GM19328 (cell line): ENCODE results near the gene ZNF726.
"Not testable (repeated sequence)": the region's sequence is repeated elsewhere in the genome, so short reads cannot be mapped to it uniquely, and the experiment has no call there.

Experiments used
- ATAC-seq: cut with Tn5 transposase; IDR thresholded peaks from one replicate; pipeline ENCODE4 v1.9.1; 2021; ENCODE audit warnings: mild to moderate bottlenecking, moderate library complexity; ENCODE audit not compliant: unreplicated experiment

ZNF726 gene

DNA sequence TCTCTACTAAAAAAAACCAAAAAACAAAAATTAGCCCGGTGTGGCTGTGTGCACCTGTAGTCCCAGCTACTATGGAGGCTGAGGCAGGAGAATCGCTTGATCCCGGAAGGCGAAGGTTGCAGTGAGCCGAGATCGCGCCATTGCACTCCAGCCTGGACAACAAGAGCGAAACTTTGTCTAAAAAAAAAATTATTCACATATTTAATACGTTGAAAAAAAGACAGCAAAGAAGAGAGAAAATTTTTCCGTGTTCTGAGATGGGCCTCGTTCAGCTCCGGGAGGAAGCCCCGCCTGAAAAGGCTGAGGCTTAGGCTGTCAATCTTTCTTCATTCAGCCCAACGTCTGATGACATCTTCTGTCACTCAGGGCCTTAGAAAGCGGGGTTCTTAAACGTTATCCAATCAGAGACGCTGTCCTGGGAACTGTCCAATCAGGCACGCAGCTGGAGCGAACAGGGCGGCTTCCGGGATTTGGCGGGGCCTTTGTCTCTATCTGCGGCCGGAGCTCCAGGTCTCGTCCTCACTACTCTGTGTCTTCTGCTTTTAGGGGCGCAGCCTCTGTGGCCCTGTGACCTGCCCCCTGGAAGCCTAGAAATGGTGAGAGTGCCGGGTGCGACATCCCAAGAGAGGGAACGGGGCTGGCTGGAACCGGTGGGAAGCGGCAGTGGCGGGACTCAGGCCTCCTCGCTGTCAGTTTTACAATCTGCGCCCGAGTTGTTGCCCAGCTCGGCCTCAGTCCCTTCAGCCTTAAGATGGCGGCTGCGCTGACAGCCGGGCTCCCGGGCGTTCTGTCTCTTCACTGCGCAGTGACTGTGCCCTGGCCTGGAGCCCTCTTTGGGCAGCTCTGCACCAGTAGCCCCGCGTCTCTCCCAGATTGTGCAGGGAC is at the start of gene ZNF726:
Gene ZNF726 (plus strand): TSS at position 485 of the 885 bp plus-strand sequence. CDS start 109 bp downstream, at position 594.
- ATAC-seq: peak; percentile 93

DNA sequence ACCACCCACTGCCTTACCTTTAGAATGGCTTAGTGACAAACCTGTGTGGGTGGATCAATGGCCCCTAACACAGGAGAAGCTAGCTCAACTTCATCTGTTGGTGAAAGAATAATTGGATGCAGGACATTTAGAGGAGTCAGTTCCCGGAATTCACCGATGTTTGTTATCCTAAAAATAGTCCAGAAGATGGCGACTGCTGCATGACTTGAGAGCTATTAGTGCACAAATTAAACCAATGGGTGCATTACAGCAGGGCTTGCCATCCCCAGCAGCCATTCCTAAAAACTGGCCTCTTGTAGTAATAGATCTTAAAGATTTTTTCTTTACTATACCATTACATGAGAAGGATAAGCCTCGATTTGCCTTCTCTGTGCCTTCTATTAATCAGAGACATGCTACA is 46.8 kb upstream of the ZNF726 start:
- ATAC-seq: no peak

DNA sequence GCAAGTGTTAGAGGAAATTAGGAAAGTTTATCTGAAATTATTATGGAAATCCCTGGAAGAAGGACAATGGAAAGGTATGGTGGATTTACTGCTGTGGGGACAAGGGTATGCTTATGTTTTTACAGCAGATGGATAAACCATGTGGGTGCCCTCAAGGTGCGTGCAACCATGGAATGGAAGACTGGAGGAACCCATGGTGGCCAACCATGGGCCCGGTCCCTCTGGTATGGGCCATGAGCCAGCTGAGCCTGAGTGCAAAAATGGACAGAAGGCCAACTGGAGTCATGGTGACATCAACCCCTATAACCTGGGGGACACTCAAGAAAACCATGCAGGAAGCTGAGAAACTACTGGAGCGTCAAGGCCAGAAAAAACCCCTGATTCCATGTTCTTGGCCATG is 46.1 kb upstream of the ZNF726 start:
- ATAC-seq: no peak

DNA sequence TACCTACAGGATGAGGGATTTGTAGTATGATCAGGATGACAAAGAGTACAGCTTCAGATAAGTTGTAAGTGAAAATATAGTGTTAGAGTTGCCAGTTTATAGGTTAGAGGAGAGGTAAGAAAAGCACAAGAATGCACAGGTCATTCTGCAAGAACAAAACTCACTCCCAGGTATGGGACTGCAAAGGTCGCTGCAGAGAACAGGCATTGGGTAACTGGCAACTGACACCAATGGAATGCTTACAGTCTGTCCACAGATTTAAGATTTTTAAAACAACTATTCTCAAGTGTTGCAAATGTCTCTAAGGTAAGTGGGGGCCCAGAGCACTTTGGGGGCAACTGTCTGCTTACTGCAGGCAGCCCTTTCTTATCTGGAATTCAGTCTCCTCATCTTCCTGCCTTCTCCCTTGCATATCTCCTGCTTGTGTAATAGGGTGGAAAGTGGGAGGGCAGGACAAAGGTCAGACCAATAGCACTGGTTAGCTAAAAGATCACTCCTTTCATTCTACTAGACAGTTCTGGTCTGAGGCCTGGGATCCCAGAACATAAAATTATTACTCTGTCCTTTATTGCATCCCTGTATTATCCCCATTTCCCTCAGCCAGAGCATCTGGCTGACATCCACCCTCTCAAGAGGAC is 42.3 kb upstream of the ZNF726 start:
- ATAC-seq: no peak

DNA sequence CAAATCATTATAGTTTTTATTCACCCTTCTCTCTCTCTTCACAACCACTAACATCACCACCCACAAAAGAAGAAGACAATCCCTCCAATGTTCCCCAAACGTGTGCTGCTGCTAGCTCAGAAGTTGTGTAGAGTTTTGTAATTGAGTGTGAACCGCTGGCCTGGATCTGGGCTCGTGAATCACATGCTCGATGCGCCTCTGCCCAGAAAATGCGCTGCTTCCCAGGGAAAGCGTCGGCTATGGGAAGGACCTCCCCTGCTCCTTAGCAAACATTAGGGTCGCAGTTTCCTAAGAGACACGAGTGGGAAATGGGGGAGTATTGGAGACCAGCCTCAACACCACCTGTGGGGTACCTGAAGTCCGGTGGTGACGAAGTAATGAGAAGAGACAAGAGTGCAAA is 38.4 kb upstream of the ZNF726 start:
- no peak for ATAC-seq

DNA sequence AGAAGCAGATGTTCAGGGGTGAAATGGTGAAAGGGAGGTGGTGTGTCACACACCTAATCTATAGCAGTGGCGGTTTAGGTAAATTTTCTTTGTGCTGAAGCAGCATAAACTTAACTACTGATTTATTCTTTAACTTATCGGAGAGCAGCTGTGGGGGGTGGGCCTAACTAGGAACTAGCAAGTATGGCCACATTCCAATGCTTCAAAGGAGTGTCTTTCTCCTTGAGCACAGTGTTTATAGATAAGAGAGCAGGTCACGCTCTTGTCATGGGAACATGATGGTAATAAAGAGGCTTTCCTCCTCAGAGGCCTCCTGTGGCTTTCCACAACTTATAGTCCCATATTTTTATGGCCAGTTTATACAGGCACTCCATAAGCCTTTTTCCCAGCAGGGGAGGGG is 37.9 kb upstream of the ZNF726 start:
- not testable (repeated sequence) for ATAC-seq

DNA sequence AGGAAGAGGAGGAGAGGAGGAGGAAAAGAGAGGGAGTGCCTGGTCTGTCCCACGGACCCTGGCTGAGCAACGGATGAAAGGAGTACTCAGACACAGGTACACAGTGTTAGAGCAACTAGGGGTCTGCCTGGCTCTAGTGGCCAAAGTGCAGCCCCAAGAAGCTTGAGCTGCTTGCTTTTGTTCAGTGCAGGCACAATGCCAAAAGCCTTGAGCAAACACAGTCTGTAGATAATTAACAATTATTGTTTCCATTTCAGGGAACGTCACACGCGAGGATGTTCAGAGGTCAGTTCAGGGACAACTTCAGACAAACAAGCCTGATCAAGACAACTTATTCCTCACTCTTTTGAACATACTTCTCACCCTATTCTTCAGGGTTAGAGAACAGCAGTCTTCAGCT is 32.2 kb upstream of the ZNF726 start:
- ATAC-seq: no peak

DNA sequence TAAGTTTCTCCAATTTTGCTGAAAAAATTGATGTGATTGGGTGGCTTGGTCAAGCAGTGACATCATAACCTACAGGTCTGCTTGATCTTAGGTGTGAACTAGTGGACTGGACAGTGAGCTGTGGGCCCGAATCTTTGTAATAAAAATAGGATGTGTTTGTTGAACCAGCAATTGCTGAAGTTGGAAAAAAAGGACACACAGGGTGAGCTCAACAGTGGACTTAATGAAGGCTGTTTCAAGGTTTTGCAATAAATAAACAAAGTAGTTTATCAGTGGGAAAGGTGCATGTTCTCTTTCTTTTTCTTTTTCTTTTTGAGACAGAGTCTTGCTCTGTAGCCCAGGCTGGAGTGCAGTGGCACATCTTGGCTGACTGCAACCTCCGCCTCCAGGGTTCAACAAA is 30.3 kb upstream of the ZNF726 start:
- no peak for ATAC-seq

DNA sequence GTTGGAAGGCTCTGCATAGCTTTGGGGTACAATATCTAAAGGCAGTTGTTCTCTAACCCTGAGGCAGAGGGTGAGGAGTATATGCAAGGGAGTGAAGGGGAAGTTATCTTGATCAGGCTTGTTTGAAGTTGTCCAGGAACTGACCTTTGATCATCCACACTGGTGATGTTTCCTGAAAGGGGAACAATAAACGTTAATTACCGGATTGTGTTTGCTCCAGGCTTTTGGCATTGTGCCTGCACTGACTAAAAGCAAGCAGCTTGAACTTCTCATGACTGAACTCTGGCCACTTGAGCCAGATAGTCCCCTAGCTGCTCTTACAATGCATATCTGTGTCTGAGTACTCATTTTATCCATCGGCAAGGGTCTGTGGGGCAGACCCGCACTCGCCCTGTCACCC is 27.0 kb upstream of the ZNF726 start:
- ATAC-seq: no peak

DNA sequence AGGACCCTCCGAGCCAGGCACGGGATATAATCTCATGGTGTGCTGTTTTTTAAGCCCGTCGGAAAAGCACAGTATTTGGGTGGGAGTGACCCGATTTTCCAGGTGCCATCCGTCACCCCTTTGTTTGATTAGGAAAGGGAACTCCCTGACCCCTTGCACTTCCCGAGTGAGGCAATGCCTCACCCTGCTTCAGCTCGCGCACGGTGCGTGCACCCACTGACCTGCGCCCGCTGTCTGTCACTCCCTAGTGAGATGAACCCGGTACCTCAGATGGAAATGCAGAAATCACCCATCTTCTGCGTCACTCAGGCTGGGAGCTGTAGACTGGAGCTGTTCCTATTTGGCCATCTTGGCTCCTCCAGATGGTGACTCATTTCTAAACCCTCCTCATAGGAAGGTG is 18.6 kb upstream of the ZNF726 start:
- not testable (repeated sequence) for ATAC-seq

DNA sequence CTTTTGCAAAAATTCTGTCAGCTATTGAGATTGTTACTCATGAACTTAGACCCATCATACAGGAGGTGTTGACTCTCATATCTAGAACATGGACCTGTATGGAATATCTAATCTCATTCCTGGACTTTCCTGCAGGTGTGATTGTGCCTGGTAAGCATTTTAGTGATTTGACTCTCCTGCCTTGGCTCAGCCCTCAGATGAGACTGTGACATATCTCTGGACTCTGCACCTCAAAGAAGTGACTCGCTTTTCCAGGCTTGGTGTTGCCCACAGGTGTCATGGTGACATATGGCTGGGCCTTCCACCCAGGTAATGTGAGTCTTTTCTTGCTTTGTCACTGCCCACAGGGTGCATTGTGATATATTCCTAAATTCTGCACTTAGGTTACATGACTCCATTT is 17.8 kb upstream of the ZNF726 start:
- ATAC-seq: no peak

DNA sequence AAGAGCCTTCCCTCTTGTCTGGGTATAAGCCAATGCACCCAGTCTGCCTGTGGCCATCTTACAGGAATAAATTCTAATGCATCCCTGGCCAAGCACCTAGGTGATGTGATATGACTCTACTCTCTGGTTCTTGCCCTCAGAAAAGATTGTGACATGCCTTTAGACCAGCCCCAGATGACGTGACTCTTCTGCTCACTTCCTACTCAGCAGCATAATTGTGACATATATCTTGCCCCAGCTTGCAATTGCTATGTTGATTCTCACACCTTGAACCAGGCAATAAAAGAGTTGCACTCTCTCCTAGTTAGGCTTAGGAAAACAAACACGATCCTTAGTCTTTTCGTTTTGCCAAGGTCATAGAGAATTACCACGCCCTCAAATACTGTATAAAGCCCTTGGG is 13.3 kb upstream of the ZNF726 start:
- ATAC-seq: no peak

DNA sequence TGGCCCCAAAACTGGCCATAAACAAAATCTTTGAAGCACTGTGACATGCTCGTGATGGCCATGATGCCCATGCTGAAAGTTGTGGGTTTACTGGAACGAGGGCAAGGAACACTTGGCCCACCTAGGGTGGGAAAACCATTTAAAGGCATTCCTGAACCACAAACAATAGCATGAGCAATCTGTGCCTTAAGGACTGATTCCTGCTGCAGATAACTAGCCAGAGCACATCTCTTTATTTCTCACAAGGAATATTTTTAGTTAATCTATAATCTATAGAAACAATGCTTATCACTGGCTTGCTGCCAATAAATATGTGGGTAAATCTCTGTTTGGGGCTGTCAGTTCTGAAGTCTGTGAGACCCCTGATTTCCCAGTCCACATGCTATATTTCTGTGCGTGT is 10.3 kb upstream of the ZNF726 start:
- no peak for ATAC-seq

DNA sequence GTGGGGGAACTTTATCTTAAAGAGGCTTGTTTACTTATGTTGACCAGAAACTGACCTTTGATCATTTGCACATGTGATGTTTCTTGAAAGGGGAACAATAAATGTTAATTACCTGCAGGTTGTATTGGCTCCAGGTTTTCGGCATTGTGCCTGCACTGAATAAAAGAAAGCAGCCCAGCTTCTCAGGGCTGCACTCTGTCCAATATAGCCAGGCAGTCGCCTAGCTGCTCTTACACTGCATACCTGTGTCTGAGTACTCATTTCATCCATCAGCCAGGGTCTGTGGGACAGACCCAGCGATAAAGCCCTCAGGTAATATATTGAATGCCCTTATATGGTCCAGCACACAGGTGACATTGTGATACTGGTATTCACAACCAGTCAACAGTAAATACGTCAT is 8.9 kb upstream of the ZNF726 start:
- no peak for ATAC-seq

DNA sequence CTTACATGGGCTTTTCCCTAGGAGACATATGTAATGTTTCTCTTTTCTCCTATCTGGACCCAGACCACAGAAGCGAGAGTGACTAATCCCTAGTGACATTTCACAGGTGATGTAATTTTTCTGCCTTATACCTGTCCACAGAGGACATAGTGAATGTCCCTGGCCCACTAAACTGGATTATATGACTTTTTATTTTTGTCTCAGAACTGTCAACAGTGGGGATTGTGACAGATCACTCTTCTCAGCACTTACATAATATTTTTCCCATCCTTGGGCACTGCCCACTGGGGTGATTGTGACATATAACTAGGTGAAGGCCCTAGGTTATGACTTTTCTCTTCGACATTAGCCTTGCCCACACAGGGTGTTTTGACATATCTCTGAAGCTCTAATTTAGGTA is 7.9 kb upstream of the ZNF726 start:
- no peak for ATAC-seq

DNA sequence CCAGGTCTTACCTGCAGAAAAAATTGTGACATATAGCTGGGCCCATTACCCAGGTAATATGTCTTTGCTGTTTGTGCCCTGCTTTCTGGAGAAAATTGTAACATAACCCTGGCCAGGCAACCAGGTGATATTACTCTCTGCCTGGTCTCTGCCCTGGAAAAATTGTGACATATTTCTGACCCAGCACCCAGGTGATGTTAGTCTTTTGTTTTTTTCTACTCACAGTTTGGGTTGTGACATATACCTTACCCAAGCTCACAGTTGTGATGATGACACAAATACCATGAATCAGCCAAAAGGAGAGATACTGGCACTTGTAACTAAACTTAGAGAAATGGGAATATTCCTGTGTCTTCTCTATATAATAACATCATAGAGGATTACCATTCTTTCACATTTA is 6.5 kb upstream of the ZNF726 start:
- no peak for ATAC-seq

DNA sequence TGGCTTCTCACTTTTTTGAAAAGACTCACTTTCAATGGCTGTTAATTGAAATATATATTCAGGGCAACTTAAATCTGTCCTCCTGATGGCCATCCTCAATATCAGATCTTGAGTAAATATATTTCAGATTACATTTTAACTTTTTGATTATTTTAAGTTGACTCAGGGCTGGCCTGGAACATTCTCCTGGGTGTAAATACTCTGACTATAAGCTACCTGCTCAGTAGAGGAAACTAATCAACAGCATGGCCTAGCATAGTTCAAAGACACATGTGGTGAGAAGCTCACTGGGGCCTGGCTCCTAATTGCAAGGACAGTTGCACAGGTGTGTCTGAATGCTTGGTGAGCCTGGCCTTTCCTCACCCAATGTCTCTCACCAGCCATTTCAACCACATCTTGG is 5.5 kb upstream of the ZNF726 start:
- no peak for ATAC-seq

DNA sequence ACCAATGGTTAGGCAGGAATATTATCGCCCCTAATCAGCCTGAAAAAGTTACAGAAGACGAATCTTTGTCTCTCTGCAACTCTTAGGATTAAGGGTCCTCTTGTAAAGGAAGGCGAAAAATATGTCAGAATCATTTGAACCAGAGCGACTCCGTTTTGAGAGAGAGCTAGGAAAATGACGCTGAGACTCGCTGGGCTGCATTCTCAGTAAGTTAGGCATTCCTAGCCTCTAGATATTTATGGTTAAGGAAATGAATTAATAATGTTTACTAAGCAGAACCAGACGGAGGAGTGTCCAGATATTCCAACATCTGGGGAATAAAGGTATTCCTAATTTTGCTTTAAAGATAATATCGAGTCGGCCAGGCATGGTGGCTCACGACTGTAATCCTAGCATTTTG is 755 bp upstream of the ZNF726 start:
- ATAC-seq: no peak

DNA sequence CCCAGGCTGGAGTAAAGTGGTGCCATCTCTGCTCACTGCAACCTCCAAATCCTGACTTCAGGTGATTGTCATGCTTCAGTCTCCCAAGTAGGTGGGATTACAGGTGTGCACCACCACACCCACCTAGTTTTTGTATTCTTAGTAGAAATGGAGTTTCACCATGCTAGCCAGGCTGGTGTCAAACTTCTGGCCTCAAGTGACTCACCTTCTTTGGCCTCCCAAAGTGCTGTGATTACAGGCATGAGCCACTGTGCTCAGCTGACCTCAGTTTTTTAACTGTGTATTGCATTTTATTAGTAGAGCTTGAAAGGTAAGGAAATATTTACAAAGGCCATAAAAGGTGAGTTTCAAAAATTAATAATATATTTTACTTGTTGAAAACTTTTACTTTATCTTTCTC is 2.3 kb downstream of the ZNF726 start:
- no peak for ATAC-seq

DNA sequence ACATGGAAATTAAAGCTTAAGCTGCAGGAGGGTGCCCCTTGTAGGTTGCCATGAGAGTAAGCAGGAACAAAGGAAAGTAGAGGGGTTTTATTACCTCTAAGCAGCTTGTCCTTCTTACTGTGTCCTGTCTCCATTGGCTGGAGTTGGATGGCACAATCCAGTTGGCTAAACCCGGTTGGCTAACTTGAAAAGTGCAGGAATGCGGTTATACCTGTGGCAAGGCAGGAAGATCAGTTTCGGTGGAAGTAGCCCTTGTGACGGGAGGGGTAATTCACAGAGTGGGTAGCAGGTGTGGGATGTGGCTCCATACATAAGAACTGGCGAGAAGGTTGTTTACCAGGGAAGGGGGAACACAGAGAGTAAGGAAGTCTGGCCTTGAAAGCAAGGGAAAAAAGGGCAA is 3.2 kb downstream of the ZNF726 start:
- no peak for ATAC-seq

DNA sequence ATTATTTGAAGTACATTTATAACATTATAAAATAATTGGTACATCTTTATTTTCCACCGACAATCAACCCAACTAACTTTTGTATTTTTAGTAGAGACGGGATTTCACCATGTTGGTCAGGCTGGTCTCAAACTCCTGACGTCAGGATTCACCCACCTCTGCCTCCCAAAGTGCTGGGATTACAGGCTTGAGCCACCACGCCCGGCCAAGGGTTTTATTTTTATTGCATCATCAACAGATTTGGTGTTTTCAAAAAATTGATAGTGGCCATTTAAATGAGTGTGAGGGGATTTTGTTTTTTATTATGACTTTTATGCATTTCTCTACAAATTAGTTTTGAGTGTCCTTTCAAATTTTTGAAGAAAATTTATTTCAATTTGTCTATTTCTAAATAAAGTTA is 10.6 kb downstream of the ZNF726 start:
- ATAC-seq: no peak

DNA sequence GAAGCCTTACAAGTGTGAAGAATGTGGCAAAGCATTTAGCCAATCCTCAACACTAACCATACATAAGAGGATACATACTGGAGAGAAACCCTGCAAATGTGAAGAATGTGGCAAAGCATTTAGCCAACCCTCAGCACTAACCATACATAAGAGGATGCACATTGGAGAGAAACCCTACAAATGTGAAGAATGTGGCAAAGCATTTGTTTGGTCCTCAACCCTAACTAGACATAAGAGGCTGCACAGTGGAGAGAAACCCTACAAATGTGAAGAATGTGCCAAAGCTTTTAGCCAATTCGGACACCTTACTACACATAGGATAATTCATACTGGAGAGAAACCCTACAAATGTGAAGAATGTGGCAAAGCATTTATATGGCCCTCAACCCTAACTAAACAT is 18.2 kb downstream of the ZNF726 start:
- ATAC-seq: no peak

DNA sequence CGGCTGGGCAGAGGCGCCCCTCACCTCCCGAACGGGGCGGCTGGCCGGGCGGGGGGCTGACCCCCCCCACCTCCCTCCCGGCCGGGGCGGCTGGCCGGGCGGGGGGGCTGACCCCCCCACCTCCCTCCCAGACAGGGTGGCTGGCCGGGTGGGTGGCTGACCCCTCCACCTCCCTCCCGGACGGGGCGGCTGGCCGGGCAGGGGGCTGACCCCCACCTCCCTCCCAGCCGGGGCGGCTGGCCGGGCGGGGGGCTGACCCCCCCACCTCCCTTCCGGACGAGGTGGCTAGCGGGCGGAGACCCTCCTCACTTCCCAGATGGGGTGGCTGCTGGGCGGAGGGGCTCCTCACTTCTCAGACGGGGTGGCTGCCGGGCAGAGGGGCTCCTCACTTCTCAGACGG is 22.3 kb downstream of the ZNF726 start:
- not testable (repeated sequence) for ATAC-seq
